ENCODE results near the gene RPS6KA1.

- TF ChIP-seq CTCF (IDR thresholded peaks at IDR 0.05) (no peak), POLR2A (IDR thresholded peaks at IDR 0.05) (no peak)
Measured at GRCh38 chr1:26548841-26549240, 19.3 kb downstream of the RPS6KA1 start.

Measured in right lobe of liver (tissue), 4 donors.